GM23338 (cell line): ENCODE results near the gene CADPS. TPM values are rescaled to one million over a fixed set of nuclear protein-coding genes. Genes with fewer than 3 reads are reported as not detected.

Experiments used
- ATAC-seq: fragments of 200-7000 bp; cut with Tn5 transposase; 3 replicates; pipeline ENCODE4 v1.9.1; 2020
- DNase-seq: peaks from one replicate; pipeline ENCODE4 v3.0.0-alpha.2; 2015; ENCODE audit warnings: low spot score
- H2AFZ ChIP-seq: fragments of 200-600 bp; sonication (generic); 2 replicates; pipeline ENCODE4 v1.8.0; 2016; ENCODE audit warnings: antibody characterized with exemption, mild to moderate bottlenecking, moderate library complexity
- H3F3A ChIP-seq: fragments of 200-600 bp; sonication (generic); replicated peaks from 2 replicates; pipeline ENCODE4 v1.8.0; 2017; ENCODE audit warnings: antibody characterized with exemption, mixed run types, low read depth
- H3K27ac ChIP-seq: fragments of 200-600 bp; sonication (generic); 2 replicates; pipeline ENCODE4 v1.6.1; 2016; ENCODE audit warnings: low read depth
- H3K27me3 ChIP-seq: fragments of 200-600 bp; sonication (generic); 2 replicates; pipeline ENCODE4 v1.8.0; 2016; ENCODE audit warnings: mild to moderate bottlenecking, mixed run types, moderate library complexity; ENCODE audit not compliant: insufficient read depth
- H3K36me3 ChIP-seq: fragments of 200-600 bp; sonication (generic); 2 replicates; pipeline ENCODE4 v1.8.0; 2016; ENCODE audit warnings: mild to moderate bottlenecking; ENCODE audit not compliant: insufficient read depth
- H3K4me1 ChIP-seq: fragments of 200-600 bp; sonication (generic); 2 replicates; pipeline ENCODE4 v1.8.0; 2016; ENCODE audit warnings: mild to moderate bottlenecking, moderate library complexity; ENCODE audit not compliant: insufficient read depth
- H3K4me2 ChIP-seq: fragments of 200-600 bp; sonication (generic); 2 replicates; pipeline ENCODE4 v1.7.1; 2017; ENCODE audit warnings: mixed run types
- H3K4me3 ChIP-seq: fragments of 200-600 bp; sonication (generic); 2 replicates; pipeline ENCODE4 v1.6.1; 2016; ENCODE audit warnings: mixed run types
- H3K79me2 ChIP-seq: fragments of 200-600 bp; sonication (generic); replicated peaks from 2 replicates; pipeline ENCODE4 v1.8.0; 2017; ENCODE audit warnings: mild to moderate bottlenecking; ENCODE audit not compliant: insufficient read depth
- H3K9me2 ChIP-seq: fragments of 200-600 bp; sonication (generic); 2 replicates; pipeline ENCODE4 v1.8.0; 2017; ENCODE audit not compliant: insufficient read depth
- H4K20me1 ChIP-seq: fragments of 200-600 bp; sonication (generic); replicated peaks from 2 replicates; pipeline ENCODE4 v1.8.0; 2017; ENCODE audit warnings: mild to moderate bottlenecking; ENCODE audit not compliant: insufficient read depth
- H3K27ac Mint-ChIP-seq: 2 replicates; pipeline ENCODE4 v1.8.0; 2020; ENCODE audit warnings: inconsistent platforms, mild to moderate bottlenecking, moderate library complexity, mixed read lengths
- H3K27me3 Mint-ChIP-seq: 3 replicates; pipeline ENCODE4 v1.8.0; 2022; ENCODE audit warnings: low read depth, mild to moderate bottlenecking, moderate library complexity, mixed read lengths, inconsistent platforms; ENCODE audit not compliant: insufficient read depth, poor library complexity
- H3K36me3 Mint-ChIP-seq: 3 replicates; pipeline ENCODE4 v1.8.0; 2021; ENCODE audit warnings: low read depth, mild to moderate bottlenecking, inconsistent platforms, moderate library complexity, mixed read lengths
- H3K4me1 Mint-ChIP-seq: 3 replicates; pipeline ENCODE4 v1.8.0; 2020; ENCODE audit warnings: mild to moderate bottlenecking, inconsistent platforms, mixed read lengths
- H3K4me3 Mint-ChIP-seq: 3 replicates; pipeline ENCODE4 v1.8.0; 2021; ENCODE audit warnings: moderate library complexity, mild to moderate bottlenecking, inconsistent platforms, mixed read lengths
- H3K9me3 Mint-ChIP-seq: 3 replicates; pipeline ENCODE4 v1.8.0; 2020; ENCODE audit warnings: moderate library complexity, mild to moderate bottlenecking, inconsistent platforms, mixed read lengths
- CREB1 ChIP-seq: fragments of 250-450 bp; sonication (Bioruptor Pico); IDR thresholded peaks from 2 replicates; pipeline ENCODE4 v1.5.0; 2020; ENCODE audit warnings: low read depth, mild to moderate bottlenecking, moderate library complexity
- ETS1 ChIP-seq: IDR thresholded peaks from 2 replicates; pipeline ENCODE4 v1.6.1; 2016; ENCODE audit warnings: antibody characterized with exemption
- EZH2 ChIP-seq: fragments of 200-600 bp; sonication (generic); IDR thresholded peaks from one replicate; pipeline ENCODE4 v1.8.0; 2017; ENCODE audit warnings: antibody characterized with exemption, mild to moderate bottlenecking, low read depth; ENCODE audit not compliant: unreplicated experiment
- EZH2phosphoT487 ChIP-seq: fragments of 200-600 bp; sonication (generic); IDR thresholded peaks from one replicate; pipeline ENCODE4 v1.8.1; 2018; ENCODE audit warnings: antibody characterized with exemption; ENCODE audit not compliant: unreplicated experiment
- JUNB ChIP-seq: IDR thresholded peaks from one replicate; pipeline ENCODE4 v1.6.1; 2016; ENCODE audit warnings: antibody characterized with exemption; ENCODE audit not compliant: unreplicated experiment
- NANOG ChIP-seq: IDR thresholded peaks from 2 replicates; pipeline ENCODE4 v1.6.1; 2016; ENCODE audit warnings: antibody characterized with exemption, borderline replicate concordance
- POLR2AphosphoS5 ChIP-seq: IDR thresholded peaks from 2 replicates; pipeline ENCODE4 v1.6.1; 2016; ENCODE audit warnings: antibody characterized with exemption, low read depth
- STAT1 ChIP-seq: IDR thresholded peaks from one replicate; pipeline ENCODE4 v1.6.1; 2016; ENCODE audit warnings: antibody characterized with exemption; ENCODE audit not compliant: unreplicated experiment
- ZNF114 ChIP-seq: fragments of 250-450 bp; sonication (Bioruptor Pico); IDR thresholded peaks from 2 replicates; pipeline ENCODE4 v1.5.0; 2020; ENCODE audit warnings: mild to moderate bottlenecking, moderate library complexity
- ZNF331 ChIP-seq: fragments of 250-450 bp; sonication (Bioruptor Pico); IDR thresholded peaks from 2 replicates; pipeline ENCODE4 v1.5.0; 2020; ENCODE audit warnings: low read depth, mild to moderate bottlenecking, moderate library complexity
- polyA plus RNA-seq: library from polyadenylated mRNA; unstranded; fragments of >200 nt; fragmentation: Nextera tagmentation; extraction: Ambion mirVana; gene quantifications from 2 replicates; pipeline ENCODE4 v1.2.1, GENCODE V29; 2016
- total RNA-seq: library from RNA; depleted of rRNA; stranded (reverse); fragments of >200 nt; shearing (Covaris generic); gene quantifications from 2 replicates; pipeline ENCODE4 v1.2.3, GENCODE V29; 2014
- TF ChIP-seq, protein P1 (sequence below): IDR thresholded peaks from one replicate; pipeline ENCODE4 v1.6.1; 2018; ENCODE audit warnings: antibody characterized with exemption; ENCODE audit not compliant: unreplicated experiment
- TF ChIP-seq, protein P2 (sequence below), 2 experiments: fragments of 200-600 bp in 1 of 2; sonication (generic) in 1 of 2; conservative IDR thresholded peaks; 2 replicates each; pipeline versions ENCODE4 v1.5.1 to v1.6.1; 2016 to 2017; ENCODE audit warnings: antibody characterized with exemption in 2 of 2, low read depth in 2 of 2, mild to moderate bottlenecking in 2 of 2, moderate library complexity in 1 of 2
- TF ChIP-seq, protein P3 (sequence below): fragments of 250-450 bp; sonication (Bioruptor Pico); IDR thresholded peaks from 2 replicates; pipeline ENCODE4 v1.5.0; 2020; ENCODE audit warnings: mild to moderate bottlenecking, moderate library complexity

The CADPS gene
- total and polyA plus RNA-seq, 2 experiments from 2014 or later = 14.7 to 22.0 TPM

DNA sequence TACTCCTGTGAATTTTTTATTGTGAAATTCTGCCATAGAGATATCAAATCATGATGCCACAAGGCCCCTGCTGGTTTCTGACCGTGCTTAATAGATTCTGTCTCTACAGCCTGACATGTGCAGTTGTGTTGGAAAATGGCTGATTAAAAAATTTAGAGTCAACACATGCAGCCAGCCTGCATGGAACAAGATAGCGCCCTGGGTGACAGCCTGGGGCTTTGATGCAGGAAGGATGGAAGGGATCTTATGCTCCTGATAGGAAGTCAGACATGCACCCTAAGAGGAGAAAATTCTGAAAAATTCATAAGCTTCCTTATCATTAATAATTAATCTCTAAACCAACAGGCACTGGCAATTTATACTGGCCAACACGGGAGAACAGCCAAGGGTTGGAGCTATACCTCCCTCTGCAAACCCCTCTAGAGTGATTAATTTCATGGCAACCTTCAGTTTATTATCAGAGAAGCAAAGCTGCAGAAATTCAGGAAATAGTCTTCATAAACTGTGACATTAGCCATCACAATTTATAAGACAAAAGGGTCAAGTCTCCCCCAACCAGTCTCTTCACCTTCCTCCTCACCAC, 198.4 kb downstream of the CADPS start:
- Histone ChIP-seq H3F3A (no peaks in the 10 kb centered on the region), H3K79me2 (no peaks in the 10 kb centered on the region), H3K27ac (no peak overlapping the region), H3K9me2 (peaks cover 14% of the 10 kb centered on the region), H3K27me3 (no peaks in the 10 kb centered on the region), H3K36me3 (no peaks in the 10 kb centered on the region), H3K4me1 (peaks cover 30% of the 10 kb centered on the region), H3K4me2 (peak overlapping the region; percentile 45; the same call in 1 of the 2 replicates), H3K4me3 (no peak overlapping the region), H2AFZ (0 out of 2 replicates have a peak overlapping the region, but pooled peaks have one; percentile 9), H4K20me1 (no peaks in the 10 kb centered on the region)
- DNase-seq (no peak), ATAC-seq (no peak)
- Mint-ChIP-seq H3K4me1 (peaks cover 42% of the 10 kb centered on the region), H3K4me3 (no peak overlapping the region), H3K27me3 (peaks cover 5% of the 10 kb centered on the region), H3K9me3 (no peaks in the 10 kb centered on the region), H3K36me3 (peaks cover 4% of the 10 kb centered on the region; the same call in 2 of the 3 replicates), H3K27ac (peak overlapping the region; percentile 63)
- TF ChIP-seq STAT1 (no peak), EZH2phosphoT487 (no peak), POLR2AphosphoS5 (no peak), EZH2 (no peak), ETS1 (no peak), CREB1 (no peak), ZNF331 (CRISPR knock-in tag) (no peak), JUNB (no peak), ZNF114 (CRISPR knock-in tag) (no peak), NANOG (no peak)
- TF ChIP-seq, protein P1, sequence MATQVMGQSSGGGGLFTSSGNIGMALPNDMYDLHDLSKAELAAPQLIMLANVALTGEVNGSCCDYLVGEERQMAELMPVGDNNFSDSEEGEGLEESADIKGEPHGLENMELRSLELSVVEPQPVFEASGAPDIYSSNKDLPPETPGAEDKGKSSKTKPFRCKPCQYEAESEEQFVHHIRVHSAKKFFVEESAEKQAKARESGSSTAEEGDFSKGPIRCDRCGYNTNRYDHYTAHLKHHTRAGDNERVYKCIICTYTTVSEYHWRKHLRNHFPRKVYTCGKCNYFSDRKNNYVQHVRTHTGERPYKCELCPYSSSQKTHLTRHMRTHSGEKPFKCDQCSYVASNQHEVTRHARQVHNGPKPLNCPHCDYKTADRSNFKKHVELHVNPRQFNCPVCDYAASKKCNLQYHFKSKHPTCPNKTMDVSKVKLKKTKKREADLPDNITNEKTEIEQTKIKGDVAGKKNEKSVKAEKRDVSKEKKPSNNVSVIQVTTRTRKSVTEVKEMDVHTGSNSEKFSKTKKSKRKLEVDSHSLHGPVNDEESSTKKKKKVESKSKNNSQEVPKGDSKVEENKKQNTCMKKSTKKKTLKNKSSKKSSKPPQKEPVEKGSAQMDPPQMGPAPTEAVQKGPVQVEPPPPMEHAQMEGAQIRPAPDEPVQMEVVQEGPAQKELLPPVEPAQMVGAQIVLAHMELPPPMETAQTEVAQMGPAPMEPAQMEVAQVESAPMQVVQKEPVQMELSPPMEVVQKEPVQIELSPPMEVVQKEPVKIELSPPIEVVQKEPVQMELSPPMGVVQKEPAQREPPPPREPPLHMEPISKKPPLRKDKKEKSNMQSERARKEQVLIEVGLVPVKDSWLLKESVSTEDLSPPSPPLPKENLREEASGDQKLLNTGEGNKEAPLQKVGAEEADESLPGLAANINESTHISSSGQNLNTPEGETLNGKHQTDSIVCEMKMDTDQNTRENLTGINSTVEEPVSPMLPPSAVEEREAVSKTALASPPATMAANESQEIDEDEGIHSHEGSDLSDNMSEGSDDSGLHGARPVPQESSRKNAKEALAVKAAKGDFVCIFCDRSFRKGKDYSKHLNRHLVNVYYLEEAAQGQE = no peak
- TF ChIP-seq, protein P2, sequence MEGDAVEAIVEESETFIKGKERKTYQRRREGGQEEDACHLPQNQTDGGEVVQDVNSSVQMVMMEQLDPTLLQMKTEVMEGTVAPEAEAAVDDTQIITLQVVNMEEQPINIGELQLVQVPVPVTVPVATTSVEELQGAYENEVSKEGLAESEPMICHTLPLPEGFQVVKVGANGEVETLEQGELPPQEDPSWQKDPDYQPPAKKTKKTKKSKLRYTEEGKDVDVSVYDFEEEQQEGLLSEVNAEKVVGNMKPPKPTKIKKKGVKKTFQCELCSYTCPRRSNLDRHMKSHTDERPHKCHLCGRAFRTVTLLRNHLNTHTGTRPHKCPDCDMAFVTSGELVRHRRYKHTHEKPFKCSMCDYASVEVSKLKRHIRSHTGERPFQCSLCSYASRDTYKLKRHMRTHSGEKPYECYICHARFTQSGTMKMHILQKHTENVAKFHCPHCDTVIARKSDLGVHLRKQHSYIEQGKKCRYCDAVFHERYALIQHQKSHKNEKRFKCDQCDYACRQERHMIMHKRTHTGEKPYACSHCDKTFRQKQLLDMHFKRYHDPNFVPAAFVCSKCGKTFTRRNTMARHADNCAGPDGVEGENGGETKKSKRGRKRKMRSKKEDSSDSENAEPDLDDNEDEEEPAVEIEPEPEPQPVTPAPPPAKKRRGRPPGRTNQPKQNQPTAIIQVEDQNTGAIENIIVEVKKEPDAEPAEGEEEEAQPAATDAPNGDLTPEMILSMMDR (conservative IDR thresholded peaks at IDR 0.05; ENCODE audit: low read depth in 2 of 2) = no peak
- TF ChIP-seq, protein P3, sequence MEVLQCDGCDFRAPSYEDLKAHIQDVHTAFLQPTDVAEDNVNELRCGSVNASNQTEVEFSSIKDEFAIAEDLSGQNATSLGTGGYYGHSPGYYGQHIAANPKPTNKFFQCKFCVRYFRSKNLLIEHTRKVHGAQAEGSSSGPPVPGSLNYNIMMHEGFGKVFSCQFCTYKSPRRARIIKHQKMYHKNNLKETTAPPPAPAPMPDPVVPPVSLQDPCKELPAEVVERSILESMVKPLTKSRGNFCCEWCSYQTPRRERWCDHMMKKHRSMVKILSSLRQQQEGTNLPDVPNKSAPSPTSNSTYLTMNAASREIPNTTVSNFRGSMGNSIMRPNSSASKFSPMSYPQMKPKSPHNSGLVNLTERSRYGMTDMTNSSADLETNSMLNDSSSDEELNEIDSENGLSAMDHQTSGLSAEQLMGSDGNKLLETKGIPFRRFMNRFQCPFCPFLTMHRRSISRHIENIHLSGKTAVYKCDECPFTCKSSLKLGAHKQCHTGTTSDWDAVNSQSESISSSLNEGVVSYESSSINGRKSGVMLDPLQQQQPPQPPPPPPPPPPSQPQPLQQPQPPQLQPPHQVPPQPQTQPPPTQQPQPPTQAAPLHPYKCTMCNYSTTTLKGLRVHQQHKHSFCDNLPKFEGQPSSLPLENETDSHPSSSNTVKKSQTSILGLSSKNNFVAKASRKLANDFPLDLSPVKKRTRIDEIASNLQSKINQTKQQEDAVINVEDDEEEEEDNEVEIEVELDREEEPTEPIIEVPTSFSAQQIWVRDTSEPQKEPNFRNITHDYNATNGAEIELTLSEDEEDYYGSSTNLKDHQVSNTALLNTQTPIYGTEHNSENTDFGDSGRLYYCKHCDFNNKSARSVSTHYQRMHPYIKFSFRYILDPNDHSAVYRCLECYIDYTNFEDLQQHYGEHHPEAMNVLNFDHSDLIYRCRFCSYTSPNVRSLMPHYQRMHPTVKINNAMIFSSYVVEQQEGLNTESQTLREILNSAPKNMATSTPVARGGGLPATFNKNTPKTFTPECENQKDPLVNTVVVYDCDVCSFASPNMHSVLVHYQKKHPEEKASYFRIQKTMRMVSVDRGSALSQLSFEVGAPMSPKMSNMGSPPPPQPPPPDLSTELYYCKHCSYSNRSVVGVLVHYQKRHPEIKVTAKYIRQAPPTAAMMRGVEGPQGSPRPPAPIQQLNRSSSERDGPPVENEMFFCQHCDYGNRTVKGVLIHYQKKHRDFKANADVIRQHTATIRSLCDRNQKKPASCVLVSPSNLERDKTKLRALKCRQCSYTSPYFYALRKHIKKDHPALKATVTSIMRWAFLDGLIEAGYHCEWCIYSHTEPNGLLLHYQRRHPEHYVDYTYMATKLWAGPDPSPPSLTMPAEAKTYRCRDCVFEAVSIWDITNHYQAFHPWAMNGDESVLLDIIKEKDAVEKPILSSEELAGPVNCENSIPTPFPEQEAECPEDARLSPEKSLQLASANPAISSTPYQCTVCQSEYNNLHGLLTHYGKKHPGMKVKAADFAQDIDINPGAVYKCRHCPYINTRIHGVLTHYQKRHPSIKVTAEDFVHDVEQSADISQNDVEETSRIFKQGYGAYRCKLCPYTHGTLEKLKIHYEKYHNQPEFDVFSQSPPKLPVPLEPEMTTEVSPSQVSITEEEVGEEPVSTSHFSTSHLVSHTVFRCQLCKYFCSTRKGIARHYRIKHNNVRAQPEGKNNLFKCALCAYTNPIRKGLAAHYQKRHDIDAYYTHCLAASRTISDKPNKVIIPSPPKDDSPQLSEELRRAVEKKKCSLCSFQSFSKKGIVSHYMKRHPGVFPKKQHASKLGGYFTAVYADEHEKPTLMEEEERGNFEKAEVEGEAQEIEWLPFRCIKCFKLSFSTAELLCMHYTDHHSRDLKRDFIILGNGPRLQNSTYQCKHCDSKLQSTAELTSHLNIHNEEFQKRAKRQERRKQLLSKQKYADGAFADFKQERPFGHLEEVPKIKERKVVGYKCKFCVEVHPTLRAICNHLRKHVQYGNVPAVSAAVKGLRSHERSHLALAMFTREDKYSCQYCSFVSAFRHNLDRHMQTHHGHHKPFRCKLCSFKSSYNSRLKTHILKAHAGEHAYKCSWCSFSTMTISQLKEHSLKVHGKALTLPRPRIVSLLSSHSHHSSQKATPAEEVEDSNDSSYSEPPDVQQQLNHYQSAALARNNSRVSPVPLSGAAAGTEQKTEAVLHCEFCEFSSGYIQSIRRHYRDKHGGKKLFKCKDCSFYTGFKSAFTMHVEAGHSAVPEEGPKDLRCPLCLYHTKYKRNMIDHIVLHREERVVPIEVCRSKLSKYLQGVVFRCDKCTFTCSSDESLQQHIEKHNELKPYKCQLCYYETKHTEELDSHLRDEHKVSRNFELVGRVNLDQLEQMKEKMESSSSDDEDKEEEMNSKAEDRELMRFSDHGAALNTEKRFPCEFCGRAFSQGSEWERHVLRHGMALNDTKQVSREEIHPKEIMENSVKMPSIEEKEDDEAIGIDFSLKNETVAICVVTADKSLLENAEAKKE = no peak
